Right lung (tissue), 5 donors: ENCODE measurements around the gene KRT83. TPM values are rescaled to one million over a fixed set of nuclear protein-coding genes. Genes with fewer than 3 reads are reported as not detected.
A peak's percentile ranks its signal among the peaks of the same experiment; 100 is the strongest.
"Not testable (repeated sequence)": the region's sequence is repeated elsewhere in the genome, so short reads cannot be mapped to it uniquely, and the experiment has no call there.

Experiments
- DNase-seq, 2 donors: peaks; one replicate each; pipeline ENCODE4 v3.0.0-alpha.2; 2013
- polyA plus RNA-seq, 5 donors: library from polyadenylated mRNA; unstranded; fragments of 120-200 nt; gene quantifications; one replicate each; pipeline versions ENCODE4 v1.2.1 to v1.2.3, GENCODE V29; 2013; ENCODE audit warnings: inconsistent platforms in 1 of 5, low replicate concordance in 1 of 5; ENCODE audit not compliant: insufficient read length in 5 of 5, insufficient read depth in 1 of 5

KRT83 gene
- polyA plus RNA-seq, 5 donors: not detected

GRCh38 chr12:52333321-52333720 lies 12.1 kb upstream of the KRT83 start:
- no peak for DNase-seq

GRCh38 chr12:52332381-52332780 lies 11.2 kb upstream of the KRT83 start:
- DNase-seq: no peak

- no peak for DNase-seq
These were observed 10.6 kb upstream of the KRT83 start for GRCh38 chr12:52331833-52332232.

GRCh38 chr12:52331039-52331438 lies 9.8 kb upstream of the KRT83 start:
- DNase-seq: no peak

- DNase-seq: no peak
These were observed 6.8 kb upstream of the KRT83 start for GRCh38 chr12:52327830-52328500.

GRCh38 chr12:52327052-52327829 lies 6.0 kb upstream of the KRT83 start:
- peak; percentile 40 to 52 for DNase-seq

- no peak for DNase-seq
These were observed 2.9 kb upstream of the KRT83 start for GRCh38 chr12:52324153-52324444.

- DNase-seq: no peak
These were observed 2.4 kb upstream of the KRT83 start for GRCh38 chr12:52323416-52324152.

- no peak for DNase-seq
These were observed 1.8 kb upstream of the KRT83 start for GRCh38 chr12:52323001-52323400.

GRCh38 chr12:52322069-52322468 lies 871 bp upstream of the KRT83 start:
- DNase-seq: no peak

- no peak for DNase-seq
These were observed 220 bp upstream of the KRT83 start for GRCh38 chr12:52321418-52321817.

GRCh38 chr12:52319097-52319496 lies 2.1 kb downstream of the KRT83 start:
- no peak for DNase-seq

GRCh38 chr12:52318241-52318990 lies 2.8 kb downstream of the KRT83 start:
- DNase-seq: no peak

GRCh38 chr12:52317468-52318052 lies 3.6 kb downstream of the KRT83 start:
- no peak for DNase-seq

- no peak for DNase-seq
These were observed 4.5 kb downstream of the KRT83 start for GRCh38 chr12:52316701-52317100.

GRCh38 chr12:52316290-52316689 lies 4.9 kb downstream of the KRT83 start:
- no peak for DNase-seq

- not testable (repeated sequence) for DNase-seq
These were observed 5.5 kb downstream of the KRT83 start for GRCh38 chr12:52315721-52316120.

- DNase-seq: no peak
These were observed 6.7 kb downstream of the KRT83 start for GRCh38 chr12:52314511-52314910.

GRCh38 chr12:52313926-52314325 lies 7.3 kb downstream of the KRT83 start:
- no peak for DNase-seq

- no peak for DNase-seq
These were observed 7.7 kb downstream of the KRT83 start for GRCh38 chr12:52313461-52313860.

GRCh38 chr12:52312086-52312485 lies 9.1 kb downstream of the KRT83 start:
- no peak for DNase-seq

- no peak for DNase-seq
These were observed 9.9 kb downstream of the KRT83 start for GRCh38 chr12:52311285-52311648.
